Measurements from ENCODE around the gene QRFP.

DNA sequence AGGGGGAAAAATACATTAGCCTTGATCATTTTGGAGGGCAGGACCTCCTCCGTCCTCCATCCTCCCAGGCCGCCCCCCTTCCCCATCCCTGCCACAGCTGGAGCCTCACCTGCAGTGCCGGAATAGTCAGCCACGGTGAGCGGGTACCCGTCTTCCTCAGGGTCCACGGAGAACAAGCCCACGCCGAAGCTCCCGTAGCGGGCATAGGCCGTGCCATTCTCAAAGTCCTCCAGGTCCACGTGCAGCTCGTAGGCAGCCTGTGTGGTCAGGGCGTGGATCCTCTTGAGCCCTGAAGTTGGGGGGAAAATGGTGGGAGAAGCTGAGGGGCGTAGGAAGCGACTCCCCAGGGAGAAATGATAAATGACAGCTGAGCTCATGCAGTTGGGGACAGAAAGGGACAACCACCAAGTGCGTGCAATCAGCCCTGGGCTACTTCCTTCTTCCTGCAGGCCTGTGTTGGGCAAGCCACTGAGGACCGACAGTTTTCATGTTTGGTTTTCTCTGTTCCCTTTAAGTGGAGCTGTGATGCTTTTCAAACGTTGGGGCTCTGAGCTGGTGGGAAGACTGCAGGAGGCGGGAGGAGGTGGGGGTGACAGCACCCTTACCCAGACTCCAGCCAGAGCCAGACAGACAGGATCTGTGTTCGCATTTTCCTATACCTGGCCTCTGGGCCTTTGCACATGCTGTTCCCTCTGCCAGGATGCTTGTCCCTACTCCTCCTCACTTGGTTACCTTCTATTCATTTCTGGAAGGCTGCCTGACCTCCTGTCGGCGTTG is 8.7 kb upstream of the QRFP start:
- TF ChIP-seq MZF1 (tag by site-specific recombination; IDR thresholded peaks at IDR 0.05; ENCODE audit: borderline replicate concordance) (no peak), ZNF292 (tag by site-specific recombination; IDR thresholded peaks at IDR 0.05; ENCODE audit: borderline replicate concordance, low read depth) (no peak), ZNF18 (tag by site-specific recombination; IDR thresholded peaks at IDR 0.05) (no peak), ZNF48 (tag by site-specific recombination; IDR thresholded peaks at IDR 0.05) (no peak), CTCF (tag by site-specific recombination; IDR thresholded peaks at IDR 0.05) (no peak), ZNF274 (IDR thresholded peaks at IDR 0.05; ENCODE audit: low read length) (no peak), ZNF274 (tag by site-specific recombination; IDR thresholded peaks at IDR 0.05; ENCODE audit: borderline replicate concordance) (no peak), ZNF184 (tag by site-specific recombination; IDR thresholded peaks at IDR 0.05) (no peak), ZNF621 (tag by site-specific recombination; IDR thresholded peaks at IDR 0.05) (no peak), ZBTB6 (tag by site-specific recombination; IDR thresholded peaks at IDR 0.05) (no peak), ZNF501 (tag by site-specific recombination; IDR thresholded peaks at IDR 0.05) (no peak), ZNF211 (tag by site-specific recombination; IDR thresholded peaks at IDR 0.05; ENCODE audit: low read depth) (no peak), GLIS2 (tag by site-specific recombination; IDR thresholded peaks at IDR 0.05) (no peak), ZNF114 (tag by site-specific recombination; IDR thresholded peaks at IDR 0.05) (no peak)
- TF ChIP-seq, protein P1, sequence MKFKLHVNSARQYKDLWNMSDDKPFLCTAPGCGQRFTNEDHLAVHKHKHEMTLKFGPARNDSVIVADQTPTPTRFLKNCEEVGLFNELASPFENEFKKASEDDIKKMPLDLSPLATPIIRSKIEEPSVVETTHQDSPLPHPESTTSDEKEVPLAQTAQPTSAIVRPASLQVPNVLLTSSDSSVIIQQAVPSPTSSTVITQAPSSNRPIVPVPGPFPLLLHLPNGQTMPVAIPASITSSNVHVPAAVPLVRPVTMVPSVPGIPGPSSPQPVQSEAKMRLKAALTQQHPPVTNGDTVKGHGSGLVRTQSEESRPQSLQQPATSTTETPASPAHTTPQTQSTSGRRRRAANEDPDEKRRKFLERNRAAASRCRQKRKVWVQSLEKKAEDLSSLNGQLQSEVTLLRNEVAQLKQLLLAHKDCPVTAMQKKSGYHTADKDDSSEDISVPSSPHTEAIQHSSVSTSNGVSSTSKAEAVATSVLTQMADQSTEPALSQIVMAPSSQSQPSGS (tag by site-specific recombination; IDR thresholded peaks at IDR 0.05; ENCODE audit: low read depth): no peak

Measured in HEK293 (cell line).